Kidney (tissue), 14 donors: Measurements from ENCODE around the gene IL4R. TPM values are rescaled to one million over a fixed set of nuclear protein-coding genes. Genes with fewer than 3 reads are reported as not detected.

Experiments
- DNase-seq, 5 donors: peaks; one replicate each; pipeline ENCODE4 v3.0.0-alpha.2; 2013 to 2020
- FAIRE-seq: peaks from 2 replicates; lab custom pipeline; 2012; peaks lifted over from hg19 to GRCh38; lab: Jason Lieb, UNC
- H3K27ac ChIP-seq, 2 donors: one replicate each; pipeline ENCODE4 v1.7.0; 2013; ENCODE audit warnings: low read depth in 2 of 2, low read length in 2 of 2, inconsistent platforms in 1 of 2
- H3K27me3 ChIP-seq: one replicate; pipeline ENCODE4 v1.7.1; 2013; ENCODE audit warnings: low read length, inconsistent platforms; ENCODE audit not compliant: control insufficient read depth, insufficient read depth
- H3K36me3 ChIP-seq, 3 donors: one replicate each; pipeline versions ENCODE4 v1.7.0 to v1.7.1; 2013; ENCODE audit warnings: low read length in 3 of 3, control low read depth in 1 of 3, inconsistent platforms in 1 of 3; ENCODE audit not compliant: insufficient read depth in 3 of 3, control insufficient read depth in 2 of 3
- H3K4me1 ChIP-seq, 3 donors: one replicate each; pipeline versions ENCODE4 v1.7.0 to v1.7.1; 2013; ENCODE audit warnings: low read length in 3 of 3, inconsistent platforms in 1 of 3, low read depth in 1 of 3; ENCODE audit not compliant: control insufficient read depth in 2 of 3, insufficient read depth in 2 of 3
- H3K4me3 ChIP-seq, 3 donors: one replicate each; pipeline versions ENCODE4 v1.7.0 to v1.8.1; 2013; ENCODE audit warnings: low read length in 3 of 3, control low read depth in 1 of 3, inconsistent platforms in 1 of 3
- H3K9ac ChIP-seq, 3 donors: one replicate each; pipeline versions ENCODE4 v1.7.0 to v1.7.1; 2013; ENCODE audit warnings: low read length in 3 of 3, control low read depth in 1 of 3, inconsistent platforms in 1 of 3
- H3K9me3 ChIP-seq, 3 donors: one replicate each; pipeline versions ENCODE4 v1.7.0 to v1.7.1; 2013; ENCODE audit warnings: low read length in 3 of 3, control low read depth in 1 of 3, inconsistent platforms in 1 of 3; ENCODE audit not compliant: control insufficient read depth in 2 of 3, insufficient read depth in 1 of 3
- CTCF ChIP-seq: IDR thresholded peaks from 3 replicates; pipeline ENCODE4 v1.5.1; 2012; ENCODE audit warnings: mild to moderate bottlenecking, moderate library complexity, borderline replicate concordance; ENCODE audit not compliant: insufficient read depth; ENCODE audit errors: extremely low read depth
- intact Hi-C: fragments of 100-400 bp; cut with DNase I; formaldehyde crosslinking; loops from one replicate; pipeline ENCODE4 v1.11.1; 2022
- polyA plus RNA-seq: library from polyadenylated mRNA; stranded (reverse); fragments of 350-450 nt; fragmentation: Illumina TruSeq; extraction: RNeasy Lipid Tissue Mini Kit (QIAGEN cat#74804); gene quantifications from one replicate; pipeline ENCODE4 v1.2.3, GENCODE V29; 2014; ENCODE audit warnings: low read depth, low replicate concordance; ENCODE audit not compliant: insufficient read depth
- total RNA-seq: library from RNA; stranded (reverse); fragmentation: NEBNext Ultra II Directional; extraction: Animal tissue kit (Norgen Biotek cat#: 25700); gene quantifications from one replicate; pipeline ENCODE4 v1.2.1, GENCODE V29; 2021
- donor health status: control.
- donor health status: control.
- donor health status: control.
- donor health status: control.
- donor health status: control.
- donor health status: DM: yes; HTN: yes; CAD: no.
- donor health status: Normal renal cell carcinoma (clear cell type).

The IL4R gene
- total and polyA plus RNA-seq, 2 donors from 2014 or later: 13.8 to 115 TPM

GRCh38 chr16:27351989-27352388, 38.2 kb downstream of the IL4R start:
- Histone ChIP-seq H3K4me1 (peaks cover 0 to 2% (median 0%) of the 10 kb centered on the region in 3 donors), H3K36me3 (peaks cover 0 to 21% (median 16%) of the 10 kb centered on the region in 3 donors), H3K9me3 (no peaks in the 10 kb centered on the region), H3K27ac (no peak overlapping the region), H3K9ac (no peak overlapping the region), H3K27me3 (no peaks in the 10 kb centered on the region), H3K4me3 (no peak overlapping the region)
- TF ChIP-seq CTCF: no peak
- FAIRE-seq (no peak), DNase-seq (no peak)
- intact Hi-C loops: no loop called here

GRCh38 chr16:27353853-27354252, 40.1 kb downstream of the IL4R start:
- H3K36me3 ChIP-seq: peaks cover 0 to 18% (median 10%) of the 10 kb centered on the region in 3 donors
- no peak for FAIRE-seq

DNA sequence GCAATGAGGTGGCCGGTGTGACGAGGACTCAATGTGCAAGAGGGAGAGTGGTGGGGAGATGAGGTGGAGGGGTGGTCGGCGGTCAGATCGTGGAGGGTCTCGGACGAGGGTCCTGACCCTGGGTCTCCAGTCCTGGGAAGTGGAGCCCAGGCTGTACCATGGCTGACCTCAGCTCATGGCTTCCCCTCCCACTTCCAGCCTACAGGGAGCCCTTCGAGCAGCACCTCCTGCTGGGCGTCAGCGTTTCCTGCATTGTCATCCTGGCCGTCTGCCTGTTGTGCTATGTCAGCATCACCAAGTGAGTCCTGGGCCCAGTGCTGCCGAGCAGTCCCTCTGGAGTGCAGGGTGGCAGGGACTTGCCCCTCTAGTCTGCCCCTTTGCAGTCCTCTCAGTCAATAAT, 41.8 kb downstream of the IL4R start:
- Histone ChIP-seq H3K4me3 (no peak overlapping the region), H3K36me3 (peaks cover 0 to 18% (median 10%) of the 10 kb centered on the region in 3 donors), H3K4me1 (peaks cover 0 to 2% (median 0%) of the 10 kb centered on the region in 3 donors), H3K27ac (no peak overlapping the region), H3K27me3 (no peaks in the 10 kb centered on the region), H3K9ac (no peak overlapping the region), H3K9me3 (no peaks in the 10 kb centered on the region)
- TF ChIP-seq CTCF: peak; percentile 32
- DNase-seq: no peak
- FAIRE-seq: no peak
- intact Hi-C loops: no loop called here

More at GRCh38 chr16:27353853-27354252, 40.1 kb downstream of the IL4R start:
- Histone ChIP-seq H3K9ac (no peak overlapping the region), H3K9me3 (no peaks in the 10 kb centered on the region), H3K4me1 (peaks cover 0 to 2% (median 0%) of the 10 kb centered on the region in 3 donors), H3K27ac (no peak overlapping the region), H3K27me3 (no peaks in the 10 kb centered on the region), H3K4me3 (no peak overlapping the region)
- intact Hi-C loops: no loop called here
- DNase-seq: no peak
- TF ChIP-seq CTCF: no peak

GRCh38 chr16:27356794-27357193, 43.0 kb downstream of the IL4R start:
- Histone ChIP-seq H3K9me3 (no peaks in the 10 kb centered on the region), H3K27me3 (no peaks in the 10 kb centered on the region), H3K36me3 (peaks cover 0 to 15% (median 10%) of the 10 kb centered on the region in 3 donors), H3K9ac (no peak overlapping the region), H3K27ac (no peak overlapping the region), H3K4me3 (no peak overlapping the region), H3K4me1 (peaks cover 0 to 2% (median 0%) of the 10 kb centered on the region in 3 donors)
- intact Hi-C loops: no loop called here
- FAIRE-seq (no peak), DNase-seq (no peak)
- TF ChIP-seq CTCF: no peak
